HL-60 (cell line): Measurements from ENCODE around the gene TLL2.

Experiments used
- DNase-seq, 2 experiments: peaks; one replicate each; pipeline ENCODE4 v3.0.0-alpha.2; 2010 to 2020; ENCODE audit warnings: low read depth in 1 of 2, low spot score in 1 of 2
- H3K27ac ChIP-seq: fragments of 250-450 bp; sonication (Bioruptor Pico); replicated peaks from 2 replicates; pipeline ENCODE4 v1.5.1; 2020; ENCODE audit warnings: mild to moderate bottlenecking, moderate library complexity
- H3K27me3 ChIP-seq: fragments of 250-450 bp; sonication (Bioruptor Pico); 2 replicates; pipeline ENCODE4 v1.5.1; 2021; ENCODE audit warnings: mild to moderate bottlenecking, moderate library complexity; ENCODE audit not compliant: insufficient read depth, poor library complexity, severe bottlenecking
- H3K4me3 ChIP-seq: replicated peaks from 2 replicates; pipeline ENCODE4 v1.5.1; 2011; ENCODE audit warnings: mild to moderate bottlenecking, control low read depth, low read length; ENCODE audit not compliant: insufficient read depth
- CTCF ChIP-seq: IDR thresholded peaks from one replicate; pipeline ENCODE4 v1.5.1; 2011; ENCODE audit warnings: low read length, control low read depth, inconsistent platforms; ENCODE audit not compliant: insufficient read depth
- GABPA ChIP-seq: IDR thresholded peaks from 2 replicates; pipeline ENCODE4 v1.6.1; 2012; ENCODE audit warnings: low read depth
- POLR2AphosphoS5 ChIP-seq: IDR thresholded peaks from 2 replicates; pipeline ENCODE4 v1.6.1; 2012; ENCODE audit warnings: low read depth
- REST ChIP-seq: IDR thresholded peaks from 2 replicates; pipeline ENCODE4 v1.6.1; 2012; ENCODE audit warnings: low read depth; ENCODE audit not compliant: insufficient replicate concordance
- SPI1 ChIP-seq: IDR thresholded peaks from 2 replicates; pipeline ENCODE4 v1.6.1; 2012; ENCODE audit warnings: low read depth, mild to moderate bottlenecking, borderline replicate concordance

Gene TLL2

DNA sequence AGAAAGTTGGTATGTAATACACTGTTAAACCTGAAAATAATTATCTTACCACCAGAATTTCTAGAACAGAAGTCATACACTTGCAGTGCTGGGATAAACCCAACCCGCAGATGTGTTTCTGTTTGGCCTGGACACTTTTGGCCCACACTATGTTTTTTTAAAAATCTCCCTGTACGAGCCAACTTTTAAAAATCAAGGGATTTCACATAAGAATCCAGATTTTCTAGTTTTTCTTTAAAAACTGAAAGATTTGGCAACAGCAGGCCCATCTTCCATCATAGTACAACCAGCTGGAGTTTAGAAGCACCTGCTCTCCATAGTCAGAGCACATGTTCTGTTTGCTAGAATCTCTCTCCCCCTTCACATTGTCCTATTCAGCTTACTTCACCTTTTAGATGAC is 74.0 kb downstream of the TLL2 start:
- TF ChIP-seq POLR2AphosphoS5 (no peak), SPI1 (no peak), REST (no peak), CTCF (no peak), GABPA (no peak)
- no peak for DNase-seq
- H3K4me3 ChIP-seq: no peak overlapping the region

GRCh38 chr10:96436035-96436434 is 77.7 kb downstream of the TLL2 start:
- H3K27me3 ChIP-seq: no peaks in the 10 kb centered on the region
- no peak overlapping the region for H3K4me3 ChIP-seq
- TF ChIP-seq REST (no peak), POLR2AphosphoS5 (no peak), GABPA (no peak), CTCF (no peak), SPI1 (no peak)
- no peak overlapping the region for H3K27ac ChIP-seq
- DNase-seq: no peak

More for the DNA sequence above, 74.0 kb downstream of the TLL2 start:
- no peaks in the 10 kb centered on the region for H3K27me3 ChIP-seq
- no peak overlapping the region for H3K27ac ChIP-seq

DNA sequence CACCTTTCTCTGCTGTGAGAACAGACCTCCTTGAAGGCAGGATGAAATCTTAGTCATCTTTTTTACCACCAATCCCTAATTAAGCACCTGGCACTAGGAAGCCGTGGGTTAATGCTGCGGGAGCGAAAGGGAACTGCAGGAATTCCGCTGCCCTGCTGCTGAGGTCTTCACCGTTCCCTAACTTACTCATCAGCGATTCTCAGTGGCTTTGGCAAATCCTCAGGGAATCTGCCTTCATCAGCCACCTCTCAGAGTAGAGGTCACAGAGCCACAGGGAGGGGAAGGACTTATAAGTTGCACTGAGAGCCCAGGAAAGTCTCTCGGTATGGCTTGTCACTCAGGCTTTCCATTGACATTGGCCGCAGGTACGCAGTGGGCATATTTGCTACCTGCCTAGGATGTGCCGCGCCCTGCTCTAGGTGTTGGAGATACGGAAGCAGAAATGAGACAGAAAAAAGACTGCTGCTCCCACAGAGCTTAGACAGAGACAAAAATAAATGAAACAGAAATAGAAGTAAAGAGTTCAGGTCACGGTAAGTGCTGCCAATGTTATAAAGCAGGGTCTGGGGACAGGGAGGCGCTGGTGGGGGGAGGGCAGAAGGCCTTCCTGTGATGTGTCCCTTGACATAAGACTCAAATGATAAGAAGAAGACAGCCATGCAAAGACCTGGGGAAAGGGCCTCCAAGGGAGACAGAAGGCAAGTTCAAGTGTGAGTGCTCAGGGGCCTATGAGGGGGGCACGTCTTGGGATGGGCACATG is 82.3 kb downstream of the TLL2 start:
- no peak for DNase-seq
- TF ChIP-seq CTCF (no peak), REST (no peak), POLR2AphosphoS5 (no peak), SPI1 (no peak), GABPA (no peak)
- no peak overlapping the region for H3K27ac ChIP-seq
- H3K4me3 ChIP-seq: no peak overlapping the region
- H3K27me3 ChIP-seq: no peaks in the 10 kb centered on the region
